ENCODE results near the gene PTPN20. TPM values are rescaled to one million over a fixed set of nuclear protein-coding genes. Genes with fewer than 3 reads are reported as not detected.

The PTPN20 gene
- total RNA-seq, 2 donors from 2014 or later = 2.1 to 6.6 TPM

GRCh38 chr10:47042199-47042473 is 130.9 kb downstream of the PTPN20 start:
- no peak for TF ChIP-seq CTCF (IDR thresholded peaks at IDR 0.05)
- H3K27ac ChIP-seq = no peak overlapping the region
- H3K4me3 ChIP-seq = no peak overlapping the region
- no peaks in the 10 kb centered on the region for H3K36me3 ChIP-seq
- ATAC-seq (ENCODE audit: insufficient number of reproducible peaks, low FRiP score, low read depth) (no peak), DNase-seq (ENCODE audit: low spot score) (no peak)
- no peaks in the 10 kb centered on the region for H3K9me3 ChIP-seq
- no peaks in the 10 kb centered on the region for H3K4me1 ChIP-seq (ENCODE audit: control insufficient read depth in 1 of 2, low read depth in 2 of 2)
- H3K27me3 ChIP-seq (replicated peaks; ENCODE audit: insufficient read depth) = no peaks in the 10 kb centered on the region

- no peak for TF ChIP-seq CTCF (IDR thresholded peaks at IDR 0.05)
- Histone ChIP-seq H3K4me1 (ENCODE audit: control insufficient read depth in 1 of 2, low read depth in 2 of 2) (peaks cover 3 to 4% of the 10 kb centered on the region in 2 donors), H3K27ac (no peak overlapping the region), H3K4me3 (no peak overlapping the region), H3K9me3 (no peaks in the 10 kb centered on the region), H3K36me3 (no peaks in the 10 kb centered on the region), H3K27me3 (replicated peaks; ENCODE audit: insufficient read depth) (no peaks in the 10 kb centered on the region)
- ATAC-seq (ENCODE audit: insufficient number of reproducible peaks, low FRiP score, low read depth) = no peak
- no peak for DNase-seq (ENCODE audit: low spot score)
Observed at GRCh38 chr10:47042780-47043750, 131.8 kb downstream of the PTPN20 start.

GRCh38 chr10:47043928-47044538 is 132.8 kb downstream of the PTPN20 start:
- no peaks in the 10 kb centered on the region for H3K9me3 ChIP-seq
- H3K27ac ChIP-seq = no peak overlapping the region
- H3K36me3 ChIP-seq = no peaks in the 10 kb centered on the region
- DNase-seq (ENCODE audit: low spot score) (no peak), ATAC-seq (ENCODE audit: insufficient number of reproducible peaks, low FRiP score, low read depth) (no peak)
- H3K27me3 ChIP-seq (replicated peaks; ENCODE audit: insufficient read depth) = no peaks in the 10 kb centered on the region
- H3K4me3 ChIP-seq = no peak overlapping the region
- peaks cover 8 to 12% of the 10 kb centered on the region in 2 donors for H3K4me1 ChIP-seq (ENCODE audit: control insufficient read depth in 1 of 2, low read depth in 2 of 2)
- no peak for TF ChIP-seq CTCF (IDR thresholded peaks at IDR 0.05)

GRCh38 chr10:47044741-47045140 is 133.5 kb downstream of the PTPN20 start:
- TF ChIP-seq CTCF (IDR thresholded peaks at IDR 0.05) = no peak
- Histone ChIP-seq H3K9me3 (no peaks in the 10 kb centered on the region), H3K4me1 (ENCODE audit: control insufficient read depth in 1 of 2, low read depth in 2 of 2) (peaks cover 12 to 19% of the 10 kb centered on the region in 2 donors), H3K27ac (no peak overlapping the region), H3K4me3 (no peak overlapping the region), H3K27me3 (replicated peaks; ENCODE audit: insufficient read depth) (no peaks in the 10 kb centered on the region), H3K36me3 (no peaks in the 10 kb centered on the region)
- ATAC-seq (ENCODE audit: insufficient number of reproducible peaks, low FRiP score, low read depth) = no peak
- DNase-seq (ENCODE audit: low spot score) = no peak

GRCh38 chr10:47045331-47045861 is 134.2 kb downstream of the PTPN20 start:
- DNase-seq (ENCODE audit: low spot score) = no peak
- Histone ChIP-seq H3K27ac (no peak overlapping the region), H3K36me3 (no peaks in the 10 kb centered on the region), H3K27me3 (replicated peaks; ENCODE audit: insufficient read depth) (no peaks in the 10 kb centered on the region), H3K4me3 (no peak overlapping the region), H3K4me1 (ENCODE audit: control insufficient read depth in 1 of 2, low read depth in 2 of 2) (peaks cover 18 to 26% of the 10 kb centered on the region in 2 donors), H3K9me3 (no peaks in the 10 kb centered on the region)
- no peak for TF ChIP-seq CTCF (IDR thresholded peaks at IDR 0.05)
- ATAC-seq (ENCODE audit: insufficient number of reproducible peaks, low FRiP score, low read depth) = no peak
